ENCODE measurements around the gene HM13. TPM values are rescaled to one million over a fixed set of nuclear protein-coding genes. Genes with fewer than 3 reads are reported as not detected.

Gene HM13
- total and polyA plus RNA-seq, 9 of the 15 experiments (the other 6 are each of a cell fraction or from before 2014, with no cell fraction given): 7.7 to 136 (median 74.5) TPM

DNA sequence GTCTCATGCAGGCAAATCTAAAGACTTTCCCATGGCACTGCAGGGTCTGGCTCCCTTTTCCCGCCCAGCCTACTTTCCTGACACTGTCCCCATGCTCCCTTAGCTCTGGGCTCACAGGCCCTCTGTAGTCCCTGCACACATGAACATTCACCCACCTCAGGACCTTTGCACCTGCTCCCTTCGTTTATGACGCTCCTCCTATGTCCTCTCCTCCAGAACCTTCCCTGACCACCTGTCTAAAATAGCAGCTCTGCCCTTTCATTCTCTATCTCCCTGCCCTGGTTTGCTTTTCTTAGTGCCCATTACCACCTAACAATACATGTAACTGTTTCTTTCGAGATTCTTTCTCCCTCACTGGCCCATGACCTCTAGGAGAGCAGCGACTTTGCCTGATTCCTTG, 22.3 kb downstream of the HM13 start:
- Histone ChIP-seq H2AFZ (ENCODE audit: low read depth, low read length) (no peak overlapping the region), H3K4me3 (no peak overlapping the region), H4K20me1 (replicated peaks; ENCODE audit: control insufficient read depth, insufficient read depth, low read length) (no peaks in the 10 kb centered on the region), H3K4me2 (ENCODE audit: insufficient read depth, low read length) (no peak overlapping the region), H3K9ac (ENCODE audit: insufficient read depth in 1 of 2, low read depth in 2 of 2, low read length in 2 of 2) (no peak overlapping the region), H3K27ac (ENCODE audit: extremely low read depth, low read depth, low read length) (no peak overlapping the region), H3K27me3 (ENCODE audit: control insufficient read depth in 2 of 2, insufficient read depth in 2 of 2, low read length in 2 of 2) (no peaks in the 10 kb centered on the region), H3K9me1 (ENCODE audit: control insufficient read depth, insufficient read depth, low read length) (no peaks in the 10 kb centered on the region), H3K9me3 (replicated peaks; ENCODE audit: control insufficient read depth, insufficient read depth, low read depth, low read length) (no peaks in the 10 kb centered on the region), H3K36me3 (ENCODE audit: control insufficient read depth, insufficient read depth, low read length) (peaks cover 87% of the 10 kb centered on the region), H3K79me2 (ENCODE audit: control insufficient read depth, insufficient read depth, low read length) (no peaks in the 10 kb centered on the region), H3K4me1 (replicated peaks in 1 of 2; ENCODE audit: control insufficient read depth in 2 of 2, insufficient read depth in 2 of 2, low read length in 2 of 2) (peaks cover 0 to under 1% of the 10 kb centered on the region in 2 experiments; a peak in 2 of 5 replicates)
- no peak for FAIRE-seq
- DNase-seq (ENCODE audit: extremely low read depth in 1 of 4, low spot score in 3 of 4): no peak
- no peak for ATAC-seq
- WGBS (ENCODE audit: insufficient coverage, low coverage, missing lambda C conversion rate): 85% methylated on average over 5 of the region's 5 CpGs
- BruUV-seq (replicated peaks): no TSS peak
- intact Hi-C loops (cut with micrococcal nuclease): no loop called here
- ChIA-PET CTCF (ENCODE audit: low intra/inter-chr PET ratio) (no interaction called here), POLR2A (interaction anchor here (0.8 to 1.6 kb wide), 4 partner anchors 9 to 12 kb away, joined by 3 to 5 read pairs (median 4); no protein-coding TSS in a partner anchor)
- in situ Hi-C loops (cut with MboI): no loop called here
- TF ChIP-seq ZNF57 (CRISPR knock-in tag; IDR thresholded peaks at IDR 0.05): no peak
- TF ChIP-seq SRSF3 (IDR thresholded peaks at IDR 0.05; ENCODE audit: insufficient read depth, low read length): no peak
- no peak for TF ChIP-seq NCOA4 (IDR thresholded peaks at IDR 0.05; ENCODE audit: partially characterized antibody)
- TF ChIP-seq ZNF146 (CRISPR knock-in tag; IDR thresholded peaks at IDR 0.05; ENCODE audit: unreplicated experiment): no peak
- no peak for TF ChIP-seq POLR2AphosphoS5 (IDR thresholded peaks at IDR 0.05; ENCODE audit: control insufficient read depth, insufficient read depth, low read depth, low read length)
- no peak for TF ChIP-seq ESRRB (CRISPR knock-in tag; IDR thresholded peaks at IDR 0.05; ENCODE audit: borderline replicate concordance)
- no peak for TF ChIP-seq ZBTB26 (CRISPR knock-in tag; IDR thresholded peaks at IDR 0.05)
